ENCODE data around the gene SEMA3C.
A peak's percentile ranks its signal among the peaks of the same experiment; 100 is the strongest.

SEMA3C gene

GRCh38 chr7:80924090-80924489, 5.2 kb upstream of the SEMA3C start:
- DNase-seq = no peak

- DNase-seq = peak; percentile 90
Measured at GRCh38 chr7:80923211-80923612, 4.4 kb upstream of the SEMA3C start.

GRCh38 chr7:80922253-80923049, 3.6 kb upstream of the SEMA3C start:
- no peak for DNase-seq

- DNase-seq = no peak
Measured at GRCh38 chr7:80921130-80921529, 2.3 kb upstream of the SEMA3C start.

- DNase-seq = no peak
Measured at GRCh38 chr7:80918399-80918798, 452 bp downstream of the SEMA3C start.

GRCh38 chr7:80916770-80917741, 1.8 kb downstream of the SEMA3C start:
- no peak for DNase-seq

- no peak for DNase-seq
Measured at GRCh38 chr7:80910228-80910627, 8.6 kb downstream of the SEMA3C start.

GRCh38 chr7:80908360-80908797, 10.5 kb downstream of the SEMA3C start:
- DNase-seq = no peak

GRCh38 chr7:80907612-80908011, 11.2 kb downstream of the SEMA3C start:
- DNase-seq = no peak

- no peak for DNase-seq
Measured at GRCh38 chr7:80907141-80907601, 11.7 kb downstream of the SEMA3C start.

- DNase-seq = no peak
Measured at GRCh38 chr7:80905334-80905733, 13.5 kb downstream of the SEMA3C start.

- DNase-seq = no peak
Measured at GRCh38 chr7:80902716-80903308, 16.0 kb downstream of the SEMA3C start.

GRCh38 chr7:80902019-80902418, 16.8 kb downstream of the SEMA3C start:
- no peak for DNase-seq

- DNase-seq = no peak
Measured at GRCh38 chr7:80900583-80901576, 18.0 kb downstream of the SEMA3C start.

- no peak for DNase-seq
Measured at GRCh38 chr7:80896906-80897598, 21.8 kb downstream of the SEMA3C start.

GRCh38 chr7:80895056-80895455, 23.8 kb downstream of the SEMA3C start:
- no peak for DNase-seq

GRCh38 chr7:80891259-80891544, 27.6 kb downstream of the SEMA3C start:
- DNase-seq = no peak

- DNase-seq = no peak
Measured at GRCh38 chr7:80890426-80891258, 28.2 kb downstream of the SEMA3C start.

GRCh38 chr7:80889525-80889924, 29.3 kb downstream of the SEMA3C start:
- DNase-seq = no peak

GRCh38 chr7:80885757-80886156, 33.1 kb downstream of the SEMA3C start:
- no peak for DNase-seq
